PC-3 (cell line): ENCODE measurements around the gene SSBP2.

Source experiments
- EZH2phosphoT487 ChIP-seq: fragments of 300-600 bp; sonication (generic); IDR thresholded peaks from 2 replicates; pipeline ENCODE4 v1.6.1; 2018; ENCODE audit warnings: mild to moderate bottlenecking, antibody characterized with exemption, low read length, borderline replicate concordance
- TF ChIP-seq, protein P1 (sequence below): fragments of 300-600 bp; sonication (generic); conservative IDR thresholded peaks from 2 replicates; pipeline ENCODE4 v1.5.1; 2017; ENCODE audit warnings: antibody characterized with exemption, low read depth, mild to moderate bottlenecking, low read length

DNA sequence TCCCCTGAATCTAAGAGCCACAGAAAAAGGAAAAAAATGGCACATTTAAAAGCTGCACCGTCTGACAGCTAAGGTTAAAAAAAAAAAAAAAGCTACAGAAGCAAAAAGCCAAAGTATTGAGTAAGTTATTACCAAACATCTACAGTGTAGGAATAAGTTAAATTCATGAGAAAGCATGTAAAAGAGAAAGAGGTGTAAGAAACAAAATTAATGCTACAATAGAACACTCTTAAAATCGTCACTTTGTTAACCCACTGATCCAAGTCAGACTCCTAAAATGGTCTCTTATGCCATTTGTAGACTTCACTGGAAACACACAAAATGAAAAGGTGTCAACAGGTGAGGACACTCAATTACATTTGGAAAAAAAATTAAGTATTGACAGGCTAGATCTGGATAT, 120.2 kb downstream of the SSBP2 start:
- TF ChIP-seq, protein P1, sequence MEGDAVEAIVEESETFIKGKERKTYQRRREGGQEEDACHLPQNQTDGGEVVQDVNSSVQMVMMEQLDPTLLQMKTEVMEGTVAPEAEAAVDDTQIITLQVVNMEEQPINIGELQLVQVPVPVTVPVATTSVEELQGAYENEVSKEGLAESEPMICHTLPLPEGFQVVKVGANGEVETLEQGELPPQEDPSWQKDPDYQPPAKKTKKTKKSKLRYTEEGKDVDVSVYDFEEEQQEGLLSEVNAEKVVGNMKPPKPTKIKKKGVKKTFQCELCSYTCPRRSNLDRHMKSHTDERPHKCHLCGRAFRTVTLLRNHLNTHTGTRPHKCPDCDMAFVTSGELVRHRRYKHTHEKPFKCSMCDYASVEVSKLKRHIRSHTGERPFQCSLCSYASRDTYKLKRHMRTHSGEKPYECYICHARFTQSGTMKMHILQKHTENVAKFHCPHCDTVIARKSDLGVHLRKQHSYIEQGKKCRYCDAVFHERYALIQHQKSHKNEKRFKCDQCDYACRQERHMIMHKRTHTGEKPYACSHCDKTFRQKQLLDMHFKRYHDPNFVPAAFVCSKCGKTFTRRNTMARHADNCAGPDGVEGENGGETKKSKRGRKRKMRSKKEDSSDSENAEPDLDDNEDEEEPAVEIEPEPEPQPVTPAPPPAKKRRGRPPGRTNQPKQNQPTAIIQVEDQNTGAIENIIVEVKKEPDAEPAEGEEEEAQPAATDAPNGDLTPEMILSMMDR: no peak
- TF ChIP-seq EZH2phosphoT487: no peak
